CD14-positive monocyte (primary cell): ENCODE measurements around the gene ITPRIPL2. TPM values are rescaled to one million over a fixed set of nuclear protein-coding genes. Genes with fewer than 3 reads are reported as not detected.

ENCODE experiments used
- DNase-seq, 3 donors: peaks; one replicate each; pipeline ENCODE4 v3.0.0-alpha.2; 2011 to 2022
- H2AFZ ChIP-seq: 2 replicates; pipeline ENCODE4 v1.6.0; 2012; ENCODE audit warnings: mild to moderate bottlenecking, low read depth, low read length, inconsistent platforms; ENCODE audit not compliant: insufficient read depth, poor library complexity, severe bottlenecking
- H3K27ac ChIP-seq, 2 donors: 1 replicate in 1 of 2; 2 replicates in 1 of 2; pipeline ENCODE4 v1.5.1; 2012 to 2013; ENCODE audit warnings: low read length in 2 of 2, control low read depth in 1 of 2, inconsistent platforms in 1 of 2, low read depth in 1 of 2, mild to moderate bottlenecking in 1 of 2
- H3K27me3 ChIP-seq, 2 donors: one replicate each; pipeline versions ENCODE4 v1.6.0 to v1.6.1; 2011 to 2013; ENCODE audit warnings: low read length in 2 of 2; ENCODE audit not compliant: control insufficient read depth in 2 of 2, insufficient read depth in 2 of 2
- H3K36me3 ChIP-seq, 2 donors: replicated peaks in 1 of 2; 1 replicate in 1 of 2; 2 replicates in 1 of 2; pipeline versions ENCODE4 v1.5.1 to v1.6.1; 2012 to 2013; ENCODE audit warnings: low read length in 2 of 2, control low read depth in 1 of 2, inconsistent platforms in 1 of 2, mild to moderate bottlenecking in 1 of 2; ENCODE audit not compliant: insufficient read depth in 2 of 2, control insufficient read depth in 1 of 2
- H3K4me1 ChIP-seq, 2 donors: 1 replicate in 1 of 2; 2 replicates in 1 of 2; pipeline versions ENCODE4 v1.5.1 to v1.6.1; 2012 to 2013; ENCODE audit warnings: low read length in 2 of 2, control low read depth in 1 of 2, inconsistent platforms in 1 of 2, mild to moderate bottlenecking in 1 of 2, moderate library complexity in 1 of 2; ENCODE audit not compliant: insufficient read depth in 2 of 2, control insufficient read depth in 1 of 2
- H3K4me2 ChIP-seq: replicated peaks from 2 replicates; pipeline ENCODE3; 2012; ENCODE audit warnings: low read length, moderate library complexity, mild to moderate bottlenecking; ENCODE audit not compliant: poor library complexity, severe bottlenecking; ENCODE audit errors: extremely low read depth
- H3K4me3 ChIP-seq, 3 experiments: fragments of 200-600 bp in 1 of 3; sonication (generic) in 1 of 3; replicated peaks in 1 of 3; 1 replicate in 2 of 3; 2 replicates in 1 of 3; pipeline ENCODE4 v1.5.1; 2011 to 2013; ENCODE audit warnings: low read length in 3 of 3, mild to moderate bottlenecking in 3 of 3, control low read depth in 2 of 3, low read depth in 2 of 3, inconsistent platforms in 1 of 3, moderate library complexity in 1 of 3
- H3K79me2 ChIP-seq: 2 replicates; pipeline ENCODE4 v1.6.0; 2012; ENCODE audit warnings: mild to moderate bottlenecking, control low read depth, inconsistent platforms, low read length, moderate library complexity; ENCODE audit not compliant: insufficient read depth
- H3K9ac ChIP-seq: 2 replicates; pipeline ENCODE4 v1.6.0; 2017; ENCODE audit warnings: low read length, mild to moderate bottlenecking; ENCODE audit not compliant: insufficient read depth, poor library complexity, severe bottlenecking
- H3K9me3 ChIP-seq, 2 donors: replicated peaks in 1 of 2; 1 replicate in 1 of 2; 2 replicates in 1 of 2; pipeline versions ENCODE4 v1.5.1 to v1.6.1; 2012 to 2013; ENCODE audit warnings: low read length in 2 of 2, control low read depth in 1 of 2; ENCODE audit not compliant: control insufficient read depth in 1 of 2, insufficient read depth in 1 of 2
- H4K20me1 ChIP-seq: 2 replicates; pipeline ENCODE4 v1.6.0; 2012; ENCODE audit warnings: mild to moderate bottlenecking, low read length, control low read depth, moderate library complexity; ENCODE audit not compliant: insufficient read depth
- H3K27ac Mint-ChIP-seq, 7 donors: one replicate each; pipeline ENCODE4 v1.8.0; 2020; ENCODE audit warnings: mild to moderate bottlenecking in 7 of 7, mixed read lengths in 7 of 7, moderate library complexity in 6 of 7, inconsistent platforms in 2 of 7
- H3K27me3 Mint-ChIP-seq, 3 donors: one replicate each; pipeline ENCODE4 v1.8.0; 2021 to 2022; ENCODE audit warnings: low read depth in 3 of 3, mild to moderate bottlenecking in 3 of 3, mixed read lengths in 3 of 3, moderate library complexity in 3 of 3, inconsistent platforms in 1 of 3
- H3K36me3 Mint-ChIP-seq, 2 donors: one replicate each; pipeline ENCODE4 v1.8.0; 2020; ENCODE audit warnings: mixed read lengths in 2 of 2, inconsistent platforms in 1 of 2, mild to moderate bottlenecking in 1 of 2
- H3K4me1 Mint-ChIP-seq: one replicate; pipeline ENCODE4 v1.8.0; 2020; ENCODE audit warnings: mild to moderate bottlenecking, mixed read lengths
- H3K4me3 Mint-ChIP-seq, 2 donors: one replicate each; pipeline ENCODE4 v1.8.0; 2020; ENCODE audit warnings: mild to moderate bottlenecking in 2 of 2, mixed read lengths in 2 of 2, moderate library complexity in 1 of 2
- H3K9me3 Mint-ChIP-seq, 7 donors: one replicate each; pipeline ENCODE4 v1.8.0; 2020 to 2022; ENCODE audit warnings: mixed read lengths in 7 of 7, mild to moderate bottlenecking in 6 of 7, moderate library complexity in 6 of 7, inconsistent platforms in 2 of 7
- WGBS: methylation state at CpG from one replicate; pipeline ENCODE4 v1.1.5; 2013; ENCODE audit warnings: missing lambda C conversion rate; ENCODE audit not compliant: insufficient coverage; 5-methylcytosine and 5-hydroxymethylcytosine counted together
- intact Hi-C, 2 donors: fragments of 100-400 bp; cut with micrococcal nuclease; formaldehyde crosslinking; loops; one replicate each; pipeline versions ENCODE4 v1.15.0 to v1.15.1; 2023
- polyA plus RNA-seq, 3 donors: library from polyadenylated mRNA; depleted of rRNA in 1 of 3; unstranded in 2 of 3; stranded (reverse) in 1 of 3; fragments of 300-500 nt in 2 of 3; fragments of >200 nt in 1 of 3; fragmentation: Illumina TruSeq in 2 of 3; gene quantifications; 1 replicate in 2 of 3; 2 replicates in 1 of 3; pipeline ENCODE4 v1.2.3, GENCODE V29; 2012 to 2021
- TF ChIP-seq, protein P1 (sequence below): fragments of 200-600 bp; IDR thresholded peaks from one replicate; pipeline ENCODE4 v1.8.0; 2022; ENCODE audit warnings: antibody characterized with exemption, mild to moderate bottlenecking

The ITPRIPL2 gene
- polyA plus RNA-seq, 3 donors: 7.9 to 9.0 (median 8.2) TPM

DNA sequence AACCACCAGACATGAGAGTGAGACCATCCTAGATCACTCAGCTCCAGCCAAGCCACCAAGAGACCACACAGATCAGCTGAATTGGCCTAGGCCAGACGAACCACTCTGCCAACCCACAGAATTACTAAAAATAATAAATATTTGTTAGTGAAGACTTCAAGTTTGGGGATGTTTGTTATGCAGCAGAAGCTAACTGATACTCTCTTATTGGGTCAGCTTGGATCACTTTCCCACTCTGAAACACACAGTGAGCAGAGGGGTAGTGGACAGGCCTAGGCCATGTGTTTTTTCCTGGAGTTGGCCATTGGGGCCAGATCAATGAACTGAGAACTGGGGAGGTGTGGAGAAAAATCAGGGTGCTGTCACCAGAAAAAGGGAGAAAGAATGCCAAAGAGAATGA lies 15.6 kb upstream of the ITPRIPL2 start:
- no peak for DNase-seq
- Histone ChIP-seq H3K27ac (no peak overlapping the region), H3K79me2 (no peaks in the 10 kb centered on the region), H2AFZ (no peak overlapping the region), H3K9ac (no peak overlapping the region), H3K4me2 (no peak overlapping the region), H3K4me1 (peaks cover 3 to 6% of the 10 kb centered on the region in 2 donors), H3K4me3 (no peak overlapping the region), H3K27me3 (no peaks in the 10 kb centered on the region), H3K36me3 (no peaks in the 10 kb centered on the region), H4K20me1 (no peaks in the 10 kb centered on the region), H3K9me3 (peaks cover 0 to 5% of the 10 kb centered on the region in 2 donors)
- intact Hi-C loops: loop anchor here in 1 of 2 donors (5.0 kb wide), 1 partner anchor 34 kb away; no protein-coding TSS in a partner anchor
- TF ChIP-seq, protein P1, sequence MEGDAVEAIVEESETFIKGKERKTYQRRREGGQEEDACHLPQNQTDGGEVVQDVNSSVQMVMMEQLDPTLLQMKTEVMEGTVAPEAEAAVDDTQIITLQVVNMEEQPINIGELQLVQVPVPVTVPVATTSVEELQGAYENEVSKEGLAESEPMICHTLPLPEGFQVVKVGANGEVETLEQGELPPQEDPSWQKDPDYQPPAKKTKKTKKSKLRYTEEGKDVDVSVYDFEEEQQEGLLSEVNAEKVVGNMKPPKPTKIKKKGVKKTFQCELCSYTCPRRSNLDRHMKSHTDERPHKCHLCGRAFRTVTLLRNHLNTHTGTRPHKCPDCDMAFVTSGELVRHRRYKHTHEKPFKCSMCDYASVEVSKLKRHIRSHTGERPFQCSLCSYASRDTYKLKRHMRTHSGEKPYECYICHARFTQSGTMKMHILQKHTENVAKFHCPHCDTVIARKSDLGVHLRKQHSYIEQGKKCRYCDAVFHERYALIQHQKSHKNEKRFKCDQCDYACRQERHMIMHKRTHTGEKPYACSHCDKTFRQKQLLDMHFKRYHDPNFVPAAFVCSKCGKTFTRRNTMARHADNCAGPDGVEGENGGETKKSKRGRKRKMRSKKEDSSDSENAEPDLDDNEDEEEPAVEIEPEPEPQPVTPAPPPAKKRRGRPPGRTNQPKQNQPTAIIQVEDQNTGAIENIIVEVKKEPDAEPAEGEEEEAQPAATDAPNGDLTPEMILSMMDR: no peak
- Mint-ChIP-seq H3K4me3 (no peak overlapping the region), H3K36me3 (no peaks in the 10 kb centered on the region), H3K27ac (no peak overlapping the region), H3K9me3 (peaks cover 3 to 10% (median 7%) of the 10 kb centered on the region in 7 donors), H3K27me3 (peaks cover 0 to 14% (median 10%) of the 10 kb centered on the region in 3 donors), H3K4me1 (peaks cover 11% of the 10 kb centered on the region)
- no CpG with 5 or more reads among the region's 1 CpG for WGBS

DNA sequence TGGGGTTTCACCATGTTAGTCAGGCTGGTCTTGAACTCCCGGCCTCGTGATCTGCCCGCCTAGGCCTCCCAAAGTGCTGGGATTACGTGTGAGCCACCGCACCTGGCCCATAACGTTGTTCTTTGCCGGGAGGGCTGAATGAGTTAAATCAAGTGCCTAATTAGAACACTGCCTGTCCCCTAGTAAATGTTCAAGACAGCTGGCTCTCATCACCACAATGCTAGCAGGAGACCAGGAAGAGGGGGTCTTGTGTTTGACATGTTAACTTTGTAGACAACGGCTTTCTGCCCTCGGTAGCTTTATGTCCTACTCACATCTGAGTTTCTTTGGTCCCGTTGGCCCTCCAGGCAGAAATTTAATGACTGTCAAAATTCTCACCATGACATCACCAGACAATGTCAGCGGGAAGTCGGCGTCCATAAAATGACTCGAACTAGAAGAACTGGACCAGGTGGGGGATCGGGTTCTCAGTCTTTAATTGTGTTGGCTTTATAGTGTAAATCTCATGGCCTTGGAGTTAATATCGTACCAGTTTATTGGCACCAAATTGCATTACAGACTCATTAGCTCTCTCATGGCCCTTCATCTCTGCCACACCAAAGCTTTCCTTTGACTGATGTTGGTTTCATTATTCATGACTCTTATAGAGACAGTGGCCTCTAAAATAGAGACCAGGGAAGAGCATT lies 11.4 kb upstream of the ITPRIPL2 start:
- H3K27me3 Mint-ChIP-seq: peaks cover 0 to 10% (median 6%) of the 10 kb centered on the region in 3 donors
- no peak overlapping the region for H3K4me3 ChIP-seq
- 89% methylated on average over 8 of the region's 16 CpGs for WGBS
- H3K4me1 ChIP-seq: peaks cover 25 to 27% of the 10 kb centered on the region in 2 donors
- H3K9ac ChIP-seq: no peak overlapping the region
- no peaks in the 10 kb centered on the region for H3K36me3 Mint-ChIP-seq
- H3K9me3 ChIP-seq: peaks cover 0 to 5% of the 10 kb centered on the region in 2 donors
- no peaks in the 10 kb centered on the region for H3K27me3 ChIP-seq
- no peak overlapping the region for H3K4me3 Mint-ChIP-seq
- H3K9me3 Mint-ChIP-seq: peaks cover 3 to 10% (median 6%) of the 10 kb centered on the region in 7 donors
- intact Hi-C loops: no loop called here
- no peak overlapping the region for H2AFZ ChIP-seq
- no peak overlapping the region for H3K4me2 ChIP-seq
- H3K4me1 Mint-ChIP-seq: peaks cover 23% of the 10 kb centered on the region
- no peak for DNase-seq
- no peaks in the 10 kb centered on the region for H3K79me2 ChIP-seq
- H3K27ac ChIP-seq: no peak overlapping the region
- no peak overlapping the region for H3K27ac Mint-ChIP-seq
- TF ChIP-seq, protein P1: no peak
- no peaks in the 10 kb centered on the region for H4K20me1 ChIP-seq
- no peaks in the 10 kb centered on the region for H3K36me3 ChIP-seq
